Measurements from ENCODE around the gene TRAPPC14.

- TF ChIP-seq, protein P1, sequence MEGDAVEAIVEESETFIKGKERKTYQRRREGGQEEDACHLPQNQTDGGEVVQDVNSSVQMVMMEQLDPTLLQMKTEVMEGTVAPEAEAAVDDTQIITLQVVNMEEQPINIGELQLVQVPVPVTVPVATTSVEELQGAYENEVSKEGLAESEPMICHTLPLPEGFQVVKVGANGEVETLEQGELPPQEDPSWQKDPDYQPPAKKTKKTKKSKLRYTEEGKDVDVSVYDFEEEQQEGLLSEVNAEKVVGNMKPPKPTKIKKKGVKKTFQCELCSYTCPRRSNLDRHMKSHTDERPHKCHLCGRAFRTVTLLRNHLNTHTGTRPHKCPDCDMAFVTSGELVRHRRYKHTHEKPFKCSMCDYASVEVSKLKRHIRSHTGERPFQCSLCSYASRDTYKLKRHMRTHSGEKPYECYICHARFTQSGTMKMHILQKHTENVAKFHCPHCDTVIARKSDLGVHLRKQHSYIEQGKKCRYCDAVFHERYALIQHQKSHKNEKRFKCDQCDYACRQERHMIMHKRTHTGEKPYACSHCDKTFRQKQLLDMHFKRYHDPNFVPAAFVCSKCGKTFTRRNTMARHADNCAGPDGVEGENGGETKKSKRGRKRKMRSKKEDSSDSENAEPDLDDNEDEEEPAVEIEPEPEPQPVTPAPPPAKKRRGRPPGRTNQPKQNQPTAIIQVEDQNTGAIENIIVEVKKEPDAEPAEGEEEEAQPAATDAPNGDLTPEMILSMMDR (tag by site-specific recombination; IDR thresholded peaks at IDR 0.05), result no peak
- TF ChIP-seq ZNF423 (tag by site-specific recombination; IDR thresholded peaks at IDR 0.05) (no peak), ZNF24 (tag by site-specific recombination; IDR thresholded peaks at IDR 0.05) (no peak)
These were observed 16.1 kb downstream of the TRAPPC14 start for GRCh38 chr7:100142461-100142860.

Data from HEK293 (cell line).